Measurements from ENCODE around the gene ASB17. TPM values are rescaled to one million over a fixed set of nuclear protein-coding genes. Genes with fewer than 3 reads are reported as not detected.

Gene ASB17
- total RNA-seq, 4 donors from 2014 or later: not detected

- no peak for TF ChIP-seq CTCF (IDR thresholded peaks at IDR 0.05)
- TF ChIP-seq POLR2A (IDR thresholded peaks at IDR 0.05): no peak
- Histone ChIP-seq H3K4me3 (no peak overlapping the region), H3K36me3 (no peaks in the 10 kb centered on the region), H3K27ac (no peak overlapping the region), H3K9me3 (no peaks in the 10 kb centered on the region), H3K27me3 (no peaks in the 10 kb centered on the region), H3K4me1 (no peaks in the 10 kb centered on the region)
- 4 to 11% methylated on average over 1 of the region's 1 CpG for WGBS, 2 donors
- DNase-seq: no peak
- intact Hi-C loops (cut with DNase I): no loop called here
Observed at GRCh38 chr1:75937034-75937433, 4.8 kb upstream of the ASB17 start.

- no peaks in the 10 kb centered on the region for H3K27me3 ChIP-seq
- H3K4me1 ChIP-seq: no peaks in the 10 kb centered on the region
- intact Hi-C loops (cut with DNase I): no loop called here
- H3K4me3 ChIP-seq: no peak overlapping the region
- no peaks in the 10 kb centered on the region for H3K9me3 ChIP-seq
- TF ChIP-seq CTCF (IDR thresholded peaks at IDR 0.05): no peak
- TF ChIP-seq POLR2A (IDR thresholded peaks at IDR 0.05): no peak
- no peak overlapping the region for H3K27ac ChIP-seq
- no peaks in the 10 kb centered on the region for H3K36me3 ChIP-seq
- WGBS, 2 donors: 86 to 89% methylated on average over 1 of the region's 1 CpG
- DNase-seq: no peak
Observed at GRCh38 chr1:75922698-75923097, 9.5 kb downstream of the ASB17 start.

DNA sequence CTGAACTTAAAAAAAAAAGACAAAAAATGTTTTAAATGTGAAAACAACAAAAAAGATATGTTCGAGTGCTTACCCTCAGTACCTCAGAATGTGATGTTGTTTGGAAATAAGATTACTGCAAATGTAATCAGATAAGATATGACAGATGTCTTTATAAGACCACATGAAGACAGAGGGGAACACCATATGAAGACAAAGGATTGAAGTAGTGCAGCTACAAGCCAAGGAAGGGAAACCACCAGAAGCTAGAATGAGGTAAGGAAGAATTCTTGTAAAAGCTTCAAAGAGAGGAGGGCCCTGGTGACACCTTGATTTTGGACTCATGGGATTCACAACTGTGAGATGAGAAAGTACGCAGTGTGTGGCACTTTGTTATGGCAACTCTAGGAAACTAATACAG, 15.4 kb downstream of the ASB17 start:
- Histone ChIP-seq H3K4me1 (no peaks in the 10 kb centered on the region), H3K9me3 (no peaks in the 10 kb centered on the region), H3K4me3 (no peak overlapping the region), H3K27ac (no peak overlapping the region), H3K27me3 (no peaks in the 10 kb centered on the region), H3K36me3 (no peaks in the 10 kb centered on the region)
- DNase-seq: no peak
- WGBS, 2 donors: 62 to 76% methylated on average over 2 of the region's 2 CpGs
- intact Hi-C loops (cut with DNase I): no loop called here
- no peak for TF ChIP-seq POLR2A (IDR thresholded peaks at IDR 0.05)
- no peak for TF ChIP-seq CTCF (IDR thresholded peaks at IDR 0.05)

GRCh38 chr1:75908717-75909152, 23.5 kb downstream of the ASB17 start:
- H3K9me3 ChIP-seq: no peaks in the 10 kb centered on the region
- H3K36me3 ChIP-seq: no peaks in the 10 kb centered on the region
- TF ChIP-seq CTCF (IDR thresholded peaks at IDR 0.05): no peak
- TF ChIP-seq POLR2A (IDR thresholded peaks at IDR 0.05): no peak
- no peak for DNase-seq
- H3K4me1 ChIP-seq: no peaks in the 10 kb centered on the region
- intact Hi-C loops (cut with DNase I): no loop called here
- no peak overlapping the region for H3K4me3 ChIP-seq
- no peaks in the 10 kb centered on the region for H3K27me3 ChIP-seq
- WGBS, 2 donors: 20 to 44% methylated on average over 1 to 2 of the region's 2 CpGs
- no peak overlapping the region for H3K27ac ChIP-seq

DNA sequence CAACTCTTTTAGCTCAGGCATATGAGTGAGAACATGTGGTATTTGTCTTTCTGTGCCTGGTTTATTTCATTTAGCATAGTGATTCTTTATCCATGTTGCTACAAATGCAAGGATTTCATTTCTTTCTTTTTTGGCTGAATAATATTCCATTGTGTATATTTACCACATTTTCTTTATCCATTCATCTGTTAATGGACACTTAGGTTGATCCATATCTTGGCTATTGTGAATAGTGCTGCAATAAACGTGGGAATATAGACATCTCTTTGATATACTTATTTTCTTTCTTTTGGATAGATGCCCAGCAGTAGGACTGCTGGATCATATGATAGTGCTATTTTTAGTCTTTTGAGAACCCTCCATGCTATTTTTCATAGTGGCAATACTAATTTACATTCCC, 30.8 kb downstream of the ASB17 start:
- DNase-seq: no peak
- TF ChIP-seq POLR2A (IDR thresholded peaks at IDR 0.05) (no peak), CTCF (IDR thresholded peaks at IDR 0.05) (no peak)
- no peak overlapping the region for H3K27ac ChIP-seq
- WGBS, 2 donors: 32 to 42% methylated on average over 1 of the region's 1 CpG
- no peaks in the 10 kb centered on the region for H3K36me3 ChIP-seq
- H3K9me3 ChIP-seq: no peaks in the 10 kb centered on the region
- H3K4me3 ChIP-seq: no peak overlapping the region
- intact Hi-C loops (cut with DNase I): no loop called here
- no peaks in the 10 kb centered on the region for H3K4me1 ChIP-seq
- H3K27me3 ChIP-seq: no peaks in the 10 kb centered on the region
